Measurements from ENCODE around the gene TIGAR.

DNA sequence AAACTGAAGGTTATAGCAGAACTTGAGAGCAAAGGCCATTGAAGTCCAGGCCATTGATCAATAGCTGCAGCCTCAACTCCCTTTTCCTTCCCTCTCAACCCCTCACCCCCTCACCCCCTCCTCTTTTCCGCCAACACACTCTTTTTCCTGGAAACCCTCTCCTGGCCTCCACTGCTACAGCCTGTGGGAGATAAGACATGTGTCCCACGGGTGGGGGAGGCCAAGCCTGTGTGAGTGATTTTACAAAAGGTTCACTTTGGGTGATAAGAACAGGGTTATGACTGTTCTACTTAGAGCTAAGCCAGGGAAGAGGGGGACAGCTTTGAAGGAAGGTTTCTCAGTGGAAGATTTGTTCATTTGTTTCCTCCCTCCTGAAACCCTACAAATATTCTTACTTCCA lies 67.6 kb downstream of the TIGAR start:
- TF ChIP-seq, protein P1, sequence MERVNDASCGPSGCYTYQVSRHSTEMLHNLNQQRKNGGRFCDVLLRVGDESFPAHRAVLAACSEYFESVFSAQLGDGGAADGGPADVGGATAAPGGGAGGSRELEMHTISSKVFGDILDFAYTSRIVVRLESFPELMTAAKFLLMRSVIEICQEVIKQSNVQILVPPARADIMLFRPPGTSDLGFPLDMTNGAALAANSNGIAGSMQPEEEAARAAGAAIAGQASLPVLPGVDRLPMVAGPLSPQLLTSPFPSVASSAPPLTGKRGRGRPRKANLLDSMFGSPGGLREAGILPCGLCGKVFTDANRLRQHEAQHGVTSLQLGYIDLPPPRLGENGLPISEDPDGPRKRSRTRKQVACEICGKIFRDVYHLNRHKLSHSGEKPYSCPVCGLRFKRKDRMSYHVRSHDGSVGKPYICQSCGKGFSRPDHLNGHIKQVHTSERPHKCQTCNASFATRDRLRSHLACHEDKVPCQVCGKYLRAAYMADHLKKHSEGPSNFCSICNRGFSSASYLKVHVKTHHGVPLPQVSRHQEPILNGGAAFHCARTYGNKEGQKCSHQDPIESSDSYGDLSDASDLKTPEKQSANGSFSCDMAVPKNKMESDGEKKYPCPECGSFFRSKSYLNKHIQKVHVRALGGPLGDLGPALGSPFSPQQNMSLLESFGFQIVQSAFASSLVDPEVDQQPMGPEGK (CRISPR knock-in tag; IDR thresholded peaks at IDR 0.05; ENCODE audit: borderline replicate concordance), result no peak
- no peak for TF ChIP-seq ARNTL (CRISPR knock-in tag; IDR thresholded peaks at IDR 0.05; ENCODE audit: borderline replicate concordance, low read depth)
- TF ChIP-seq ESRRG (CRISPR knock-in tag; IDR thresholded peaks at IDR 0.05), result no peak
- TF ChIP-seq, protein P2, sequence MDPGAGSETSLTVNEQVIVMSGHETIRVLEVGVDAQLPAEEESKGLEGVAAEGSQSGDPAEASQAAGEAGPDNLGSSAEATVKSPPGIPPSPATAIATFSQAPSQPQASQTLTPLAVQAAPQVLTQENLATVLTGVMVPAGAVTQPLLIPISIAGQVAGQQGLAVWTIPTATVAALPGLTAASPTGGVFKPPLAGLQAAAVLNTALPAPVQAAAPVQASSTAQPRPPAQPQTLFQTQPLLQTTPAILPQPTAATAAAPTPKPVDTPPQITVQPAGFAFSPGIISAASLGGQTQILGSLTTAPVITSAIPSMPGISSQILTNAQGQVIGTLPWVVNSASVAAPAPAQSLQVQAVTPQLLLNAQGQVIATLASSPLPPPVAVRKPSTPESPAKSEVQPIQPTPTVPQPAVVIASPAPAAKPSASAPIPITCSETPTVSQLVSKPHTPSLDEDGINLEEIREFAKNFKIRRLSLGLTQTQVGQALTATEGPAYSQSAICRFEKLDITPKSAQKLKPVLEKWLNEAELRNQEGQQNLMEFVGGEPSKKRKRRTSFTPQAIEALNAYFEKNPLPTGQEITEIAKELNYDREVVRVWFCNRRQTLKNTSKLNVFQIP (CRISPR knock-in tag; IDR thresholded peaks at IDR 0.05; ENCODE audit: borderline replicate concordance, low read depth), result no peak
- TF ChIP-seq ZFP3 (CRISPR knock-in tag; IDR thresholded peaks at IDR 0.05), result no peak
- no peak for TF ChIP-seq BACH2 (CRISPR knock-in tag; IDR thresholded peaks at IDR 0.05; ENCODE audit: borderline replicate concordance)
- TF ChIP-seq ZFP30 (CRISPR knock-in tag; IDR thresholded peaks at IDR 0.05), result no peak
- no peak for TF ChIP-seq RARB (CRISPR knock-in tag; IDR thresholded peaks at IDR 0.05)
